Ishikawa (cell line): ENCODE data around the gene CFAP53.

Experiments used
- CEBPB ChIP-seq: IDR thresholded peaks from 2 replicates; pipeline ENCODE4 v1.6.1; 2012
- NFIC ChIP-seq: IDR thresholded peaks from 2 replicates; pipeline ENCODE4 v1.6.1; 2012
- RAD21 ChIP-seq: IDR thresholded peaks from 2 replicates; pipeline ENCODE4 v1.6.1; 2012; ENCODE audit warnings: low read depth
- YY1 ChIP-seq: IDR thresholded peaks from 2 replicates; pipeline ENCODE4 v1.6.1; 2012; ENCODE audit warnings: low read depth

DNA sequence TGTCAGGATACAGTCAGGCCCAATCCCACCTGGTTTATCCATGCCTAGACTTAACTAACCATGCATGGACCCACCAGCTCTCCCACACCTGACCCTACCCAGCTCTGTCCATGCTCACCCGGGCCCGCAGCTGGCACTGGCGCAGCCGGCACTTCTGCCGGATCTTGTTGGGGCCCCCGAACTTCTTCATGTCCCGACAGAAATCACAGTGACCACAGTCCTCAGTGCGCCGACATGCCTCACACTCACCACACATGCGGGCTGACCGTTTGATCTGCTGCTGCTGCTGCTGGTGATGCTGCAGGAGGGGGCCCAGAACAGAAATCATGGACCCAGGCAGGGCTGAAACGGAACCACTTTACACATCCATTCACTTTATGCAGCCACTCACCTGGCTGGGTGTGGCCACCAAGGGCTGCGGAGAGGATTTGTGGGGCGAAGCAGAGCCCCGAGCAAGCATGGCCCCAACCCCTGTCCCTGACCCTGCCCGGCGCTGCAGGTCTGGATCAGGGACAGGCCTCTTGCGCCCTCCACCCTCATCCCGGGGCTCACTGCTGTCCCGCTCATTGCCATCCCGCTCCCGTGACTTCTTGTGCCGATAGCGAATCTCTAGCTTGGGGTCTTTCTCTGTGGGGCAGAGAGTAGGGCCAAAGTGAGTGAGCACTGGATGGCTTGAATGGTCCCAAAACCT, 19.5 kb upstream of the CFAP53 start:
- TF ChIP-seq YY1 (no peak), CEBPB (no peak), RAD21 (no peak), NFIC (no peak)
